DND-41 (cell line): ENCODE data around the gene CYP2A7.
"Not testable (repeated sequence)": the region's sequence is repeated elsewhere in the genome, so short reads cannot be mapped to it uniquely, and the experiment has no call there.

Experiments
- ATAC-seq: fragments of 200-7000 bp; cut with Tn5 transposase; 3 replicates; pipeline ENCODE4 v1.9.1; 2021; ENCODE audit warnings: low read depth; ENCODE audit not compliant: insufficient read depth
- DNase-seq: peaks from one replicate; pipeline ENCODE4 v3.0.0-alpha.2; 2020
- H2AFZ ChIP-seq: 2 replicates; pipeline ENCODE4 v1.6.0; 2012; ENCODE audit warnings: low read depth, low read length
- H3K27ac ChIP-seq: 2 replicates; pipeline ENCODE4 v1.5.1; 2012; ENCODE audit warnings: low read length, inconsistent platforms
- H3K27me3 ChIP-seq: fragments of 200-600 bp; sonication (generic); 2 replicates; pipeline ENCODE4 v1.6.0; 2012; ENCODE audit warnings: low read length, mild to moderate bottlenecking, inconsistent platforms; ENCODE audit not compliant: insufficient read depth, poor library complexity
- H3K36me3 ChIP-seq: 2 replicates; pipeline ENCODE4 v1.5.1; 2012; ENCODE audit warnings: low read length, inconsistent platforms; ENCODE audit not compliant: insufficient read depth
- H3K4me1 ChIP-seq: 2 replicates; pipeline ENCODE4 v1.5.1; 2012; ENCODE audit warnings: mild to moderate bottlenecking, low read length; ENCODE audit not compliant: insufficient read depth
- H3K4me2 ChIP-seq: 2 replicates; pipeline ENCODE4 v1.6.0; 2012; ENCODE audit warnings: mild to moderate bottlenecking, moderate library complexity, low read length, inconsistent platforms; ENCODE audit not compliant: insufficient read depth
- H3K4me3 ChIP-seq, 2 experiments: fragments of 200-600 bp in 1 of 2; shearing (Covaris generic) in 1 of 2; 2 replicates each; pipeline ENCODE4 v1.5.1; 2012 to 2016; ENCODE audit warnings: inconsistent platforms in 2 of 2, low read length in 2 of 2, mild to moderate bottlenecking in 2 of 2, low read depth in 1 of 2, moderate library complexity in 1 of 2
- H3K79me2 ChIP-seq: 2 replicates; pipeline ENCODE4 v1.6.0; 2012; ENCODE audit warnings: low read length, inconsistent platforms; ENCODE audit not compliant: insufficient read depth
- H3K9ac ChIP-seq: 2 replicates; pipeline ENCODE4 v1.6.0; 2012; ENCODE audit warnings: low read depth, mild to moderate bottlenecking, inconsistent platforms, low read length, moderate library complexity
- H3K9me3 ChIP-seq: 2 replicates; pipeline ENCODE4 v1.5.1; 2012; ENCODE audit warnings: low read length, moderate library complexity, mild to moderate bottlenecking, inconsistent platforms; ENCODE audit not compliant: insufficient read depth, severe bottlenecking
- H4K20me1 ChIP-seq: 2 replicates; pipeline ENCODE4 v1.6.0; 2012; ENCODE audit warnings: low read length; ENCODE audit not compliant: insufficient read depth
- CTCF ChIP-seq: IDR thresholded peaks from 2 replicates; pipeline ENCODE4 v1.5.1; 2012; ENCODE audit warnings: borderline replicate concordance, low read length, moderate library complexity, mild to moderate bottlenecking; ENCODE audit not compliant: poor library complexity, severe bottlenecking; ENCODE audit errors: extremely low read depth
- EZH2 ChIP-seq: IDR thresholded peaks from 3 replicates; pipeline ENCODE4 v1.6.1; 2012; ENCODE audit warnings: borderline replicate concordance, low read depth, mild to moderate bottlenecking, moderate library complexity, low read length, inconsistent platforms; ENCODE audit not compliant: severe bottlenecking

Gene CYP2A7

GRCh38 chr19:40896843-40897789 lies 15.1 kb upstream of the CYP2A7 start:
- H3K9ac ChIP-seq, H3K79me2 ChIP-seq, H3K9me3 ChIP-seq, H3K4me1 ChIP-seq, H3K36me3 ChIP-seq, H3K27me3 ChIP-seq, H3K4me2 ChIP-seq, ATAC-seq, H2AFZ ChIP-seq, DNase-seq, H4K20me1 ChIP-seq, H3K27ac ChIP-seq, H3K4me3 ChIP-seq: not testable (repeated sequence)

- H3K9me3 ChIP-seq, result no peaks in the 10 kb centered on the region
- ATAC-seq (no peak), DNase-seq (no peak)
- no peak overlapping the region for H3K27ac ChIP-seq
- no peak overlapping the region for H3K4me3 ChIP-seq
- no peak overlapping the region for H3K9ac ChIP-seq
- H3K4me2 ChIP-seq, result no peak overlapping the region
- H3K36me3 ChIP-seq, result no peaks in the 10 kb centered on the region
- H3K27me3 ChIP-seq, result no peaks in the 10 kb centered on the region
- H3K79me2 ChIP-seq, result no peaks in the 10 kb centered on the region
- no peaks in the 10 kb centered on the region for H4K20me1 ChIP-seq
- H2AFZ ChIP-seq, result no peak overlapping the region
- H3K4me1 ChIP-seq, result no peaks in the 10 kb centered on the region
- no peak for TF ChIP-seq EZH2
- TF ChIP-seq CTCF, result no peak
Measured at GRCh38 chr19:40896418-40896796, 14.4 kb upstream of the CYP2A7 start.

GRCh38 chr19:40893112-40893511 lies 11.1 kb upstream of the CYP2A7 start:
- DNase-seq, result no peak
- Histone ChIP-seq H3K36me3 (no peaks in the 10 kb centered on the region), H3K27ac (no peak overlapping the region), H3K4me1 (no peaks in the 10 kb centered on the region), H3K9ac (no peak overlapping the region), H2AFZ (no peak overlapping the region), H4K20me1 (no peaks in the 10 kb centered on the region), H3K4me3 (no peak overlapping the region), H3K79me2 (no peaks in the 10 kb centered on the region), H3K9me3 (no peaks in the 10 kb centered on the region), H3K4me2 (no peak overlapping the region), H3K27me3 (peaks cover 11% of the 10 kb centered on the region)
- ATAC-seq, result no peak
- TF ChIP-seq CTCF (no peak), EZH2 (no peak)

- no peak overlapping the region for H3K4me3 ChIP-seq
- DNase-seq (no peak), ATAC-seq (no peak)
- no peaks in the 10 kb centered on the region for H3K79me2 ChIP-seq
- H3K4me1 ChIP-seq, result no peaks in the 10 kb centered on the region
- no peak overlapping the region for H2AFZ ChIP-seq
- H3K27ac ChIP-seq, result no peak overlapping the region
- H3K9ac ChIP-seq, result no peak overlapping the region
- no peaks in the 10 kb centered on the region for H3K9me3 ChIP-seq
- TF ChIP-seq CTCF (no peak), EZH2 (no peak)
- peaks cover 11% of the 10 kb centered on the region for H3K27me3 ChIP-seq
- H4K20me1 ChIP-seq, result no peaks in the 10 kb centered on the region
- no peak overlapping the region for H3K4me2 ChIP-seq
- no peaks in the 10 kb centered on the region for H3K36me3 ChIP-seq
Measured at GRCh38 chr19:40889366-40889765, 7.3 kb upstream of the CYP2A7 start.
